Colonic mucosa (tissue), 4 donors: ENCODE measurements around the gene DHRSX. TPM values are rescaled to one million over a fixed set of nuclear protein-coding genes. Genes with fewer than 3 reads are reported as not detected.

ENCODE experiments used
- DNase-seq: peaks from one replicate; pipeline ENCODE4 v3.0.0-alpha.2; 2020
- H3K27ac ChIP-seq: fragments of 200-600 bp; one replicate; pipeline ENCODE4 v1.8.0; 2021
- H3K27me3 ChIP-seq: fragments of 200-600 bp; one replicate; pipeline ENCODE4 v1.8.0; 2021
- H3K36me3 ChIP-seq: fragments of 200-600 bp; one replicate; pipeline ENCODE4 v1.8.0; 2021
- H3K4me1 ChIP-seq: fragments of 200-600 bp; one replicate; pipeline ENCODE4 v1.8.0; 2021; ENCODE audit warnings: mild to moderate bottlenecking
- H3K4me3 ChIP-seq: fragments of 200-600 bp; one replicate; pipeline ENCODE4 v1.8.0; 2021
- H3K9ac ChIP-seq, 2 donors: one replicate each; pipeline ENCODE4 v1.7.0; 2013; ENCODE audit warnings: control low read depth in 2 of 2, low read depth in 2 of 2, low read length in 2 of 2
- H3K9me3 ChIP-seq: fragments of 200-600 bp; one replicate; pipeline ENCODE4 v1.8.0; 2021
- intact Hi-C: fragments of 100-400 bp; cut with DNase I; formaldehyde crosslinking; loops from one replicate; pipeline ENCODE4 v1.14.1; 2022
- total RNA-seq, 2 donors: library from RNA; stranded (reverse); fragmentation: NEBNext Ultra II Directional in 1 of 2; extraction: Animal tissue kit (Norgen Biotek cat#: 25700) in 1 of 2; gene quantifications; one replicate each; pipeline ENCODE4 v1.2.1, GENCODE V29; 2021
- TF ChIP-seq, protein P1 (sequence below): fragments of 200-600 bp; IDR thresholded peaks from one replicate; pipeline ENCODE4 v1.8.0; 2022; ENCODE audit warnings: antibody characterized with exemption, mild to moderate bottlenecking
- donor health status: healthy.
- donor health status: DM: no; HTN: no; CAD: no.
- donor health status: DM: no; HTN: no; CAD: no.

DHRSX gene
- total RNA-seq, 2 donors from 2014 or later = 28.6 to 43.3 TPM

DNA sequence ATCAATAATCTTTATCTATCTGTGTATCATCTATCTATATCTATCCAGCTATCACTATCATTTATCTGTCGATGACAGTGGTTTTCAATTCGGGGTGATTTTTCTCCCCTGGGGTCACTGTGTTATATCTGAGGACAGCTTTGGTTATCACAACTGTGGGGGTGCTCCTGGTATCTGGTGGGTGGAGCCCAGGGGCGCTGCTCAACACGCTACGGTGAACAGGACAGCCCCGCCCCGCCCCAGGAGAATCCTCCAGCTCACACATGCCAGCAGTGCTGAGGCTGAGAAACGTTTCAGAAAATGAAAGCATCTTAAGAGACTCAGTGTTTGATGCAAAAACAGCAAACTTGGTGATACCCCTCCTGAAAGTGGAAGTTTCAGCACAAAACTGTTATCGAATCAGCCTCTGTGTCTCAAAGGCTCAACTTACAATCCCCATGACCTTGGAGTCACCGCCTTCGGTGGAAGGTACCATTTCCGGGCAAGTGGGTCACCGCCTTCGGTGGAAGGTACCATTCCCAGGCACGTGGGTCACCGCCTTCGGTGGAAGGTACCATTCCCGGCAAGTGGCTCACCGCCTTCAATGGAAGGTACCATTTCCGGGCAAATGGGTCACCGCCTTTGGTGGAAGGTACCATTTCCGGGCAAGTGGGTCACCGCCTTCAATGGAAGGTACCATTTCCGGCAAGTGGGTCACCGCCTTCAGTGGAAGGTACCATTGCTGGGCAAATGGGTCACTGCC, 315.3 kb downstream of the DHRSX start:
- H3K4me3 ChIP-seq = no peak overlapping the region

GRCh38 chrX:2184089-2184488, 316.7 kb downstream of the DHRSX start:
- H3K27me3 ChIP-seq = no peaks in the 10 kb centered on the region
- H3K27ac ChIP-seq = no peak overlapping the region
- H3K36me3 ChIP-seq = no peaks in the 10 kb centered on the region
- TF ChIP-seq, protein P1, sequence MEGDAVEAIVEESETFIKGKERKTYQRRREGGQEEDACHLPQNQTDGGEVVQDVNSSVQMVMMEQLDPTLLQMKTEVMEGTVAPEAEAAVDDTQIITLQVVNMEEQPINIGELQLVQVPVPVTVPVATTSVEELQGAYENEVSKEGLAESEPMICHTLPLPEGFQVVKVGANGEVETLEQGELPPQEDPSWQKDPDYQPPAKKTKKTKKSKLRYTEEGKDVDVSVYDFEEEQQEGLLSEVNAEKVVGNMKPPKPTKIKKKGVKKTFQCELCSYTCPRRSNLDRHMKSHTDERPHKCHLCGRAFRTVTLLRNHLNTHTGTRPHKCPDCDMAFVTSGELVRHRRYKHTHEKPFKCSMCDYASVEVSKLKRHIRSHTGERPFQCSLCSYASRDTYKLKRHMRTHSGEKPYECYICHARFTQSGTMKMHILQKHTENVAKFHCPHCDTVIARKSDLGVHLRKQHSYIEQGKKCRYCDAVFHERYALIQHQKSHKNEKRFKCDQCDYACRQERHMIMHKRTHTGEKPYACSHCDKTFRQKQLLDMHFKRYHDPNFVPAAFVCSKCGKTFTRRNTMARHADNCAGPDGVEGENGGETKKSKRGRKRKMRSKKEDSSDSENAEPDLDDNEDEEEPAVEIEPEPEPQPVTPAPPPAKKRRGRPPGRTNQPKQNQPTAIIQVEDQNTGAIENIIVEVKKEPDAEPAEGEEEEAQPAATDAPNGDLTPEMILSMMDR = no peak
- no peaks in the 10 kb centered on the region for H3K4me1 ChIP-seq
- DNase-seq = no peak
- H3K4me3 ChIP-seq = no peak overlapping the region
- intact Hi-C loops = no loop called here
- H3K9ac ChIP-seq = no peak overlapping the region
- H3K9me3 ChIP-seq = no peaks in the 10 kb centered on the region

More for the DNA sequence above, 315.3 kb downstream of the DHRSX start:
- DNase-seq = no peak
- H3K36me3 ChIP-seq = no peaks in the 10 kb centered on the region
- no peak overlapping the region for H3K9ac ChIP-seq
- no peaks in the 10 kb centered on the region for H3K9me3 ChIP-seq
- no peaks in the 10 kb centered on the region for H3K4me1 ChIP-seq
- no peaks in the 10 kb centered on the region for H3K27me3 ChIP-seq
- H3K27ac ChIP-seq = no peak overlapping the region
- intact Hi-C loops = no loop called here
- TF ChIP-seq, protein P1 = no peak

DNA sequence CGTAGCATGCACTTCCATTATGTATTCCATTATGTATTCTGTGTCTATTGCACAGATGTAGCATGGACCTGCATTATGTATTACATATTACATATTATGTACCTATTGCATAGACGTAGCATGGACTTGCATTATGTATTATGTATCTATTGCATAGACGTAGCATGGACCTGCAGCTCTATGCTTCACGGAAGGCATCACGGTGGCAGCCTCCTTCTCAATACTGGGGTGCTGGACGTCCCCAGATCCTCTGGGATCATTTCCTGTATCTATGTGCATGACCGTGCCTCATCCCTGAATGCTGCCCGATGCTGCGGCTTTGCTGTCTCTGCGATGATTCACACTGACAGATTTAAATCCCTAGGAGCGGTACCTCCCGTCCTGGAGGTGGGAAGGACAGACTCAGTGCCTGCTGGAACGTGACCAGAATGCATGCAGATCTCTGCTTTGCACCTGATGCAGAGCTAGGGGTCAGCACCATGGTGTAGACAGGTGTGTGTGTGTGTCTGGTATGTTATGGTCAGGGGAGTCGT, 317.5 kb downstream of the DHRSX start:
- no peak overlapping the region for H3K27ac ChIP-seq
- no peaks in the 10 kb centered on the region for H3K27me3 ChIP-seq
- no peak overlapping the region for H3K9ac ChIP-seq
- H3K4me3 ChIP-seq = no peak overlapping the region
- no peak for DNase-seq
- no peaks in the 10 kb centered on the region for H3K36me3 ChIP-seq
- H3K9me3 ChIP-seq = no peaks in the 10 kb centered on the region
- intact Hi-C loops = no loop called here
- TF ChIP-seq, protein P1 = no peak
- no peaks in the 10 kb centered on the region for H3K4me1 ChIP-seq

DNA sequence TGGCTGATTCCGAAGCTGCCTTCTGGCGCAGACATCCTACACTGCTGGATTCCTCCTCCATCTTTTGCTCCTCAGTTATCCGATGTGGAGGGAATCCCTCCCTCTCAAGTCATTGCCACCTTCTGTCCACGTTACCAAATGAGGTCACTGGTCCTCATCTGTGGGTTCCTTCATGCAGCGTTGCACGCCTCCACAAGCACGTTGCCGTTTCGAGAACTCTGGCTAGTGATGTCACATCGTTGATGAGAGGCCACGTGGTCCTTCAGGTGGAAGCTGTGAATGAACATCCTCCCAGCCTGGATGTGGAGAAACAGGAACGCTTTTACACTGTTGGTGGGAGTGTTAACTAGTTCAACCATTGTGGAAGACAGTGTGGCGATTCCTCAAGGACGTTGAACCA, 323.2 kb downstream of the DHRSX start:
- DNase-seq = no peak
- Histone ChIP-seq H3K36me3 (no peaks in the 10 kb centered on the region), H3K4me3 (no peak overlapping the region), H3K27me3 (no peaks in the 10 kb centered on the region), H3K9ac (no peak overlapping the region), H3K9me3 (no peaks in the 10 kb centered on the region), H3K4me1 (no peaks in the 10 kb centered on the region), H3K27ac (no peak overlapping the region)
- intact Hi-C loops = no loop called here
- TF ChIP-seq, protein P1 = no peak

- no peak overlapping the region for H3K27ac ChIP-seq
- TF ChIP-seq, protein P1 = no peak
- H3K27me3 ChIP-seq = no peaks in the 10 kb centered on the region
- intact Hi-C loops = no loop called here
- no peaks in the 10 kb centered on the region for H3K9me3 ChIP-seq
- no peak for DNase-seq
- no peak overlapping the region for H3K4me3 ChIP-seq
- no peaks in the 10 kb centered on the region for H3K36me3 ChIP-seq
- H3K9ac ChIP-seq = no peak overlapping the region
- no peaks in the 10 kb centered on the region for H3K4me1 ChIP-seq
Observed at GRCh38 chrX:2176733-2177132, 324.0 kb downstream of the DHRSX start.
